ENCODE data around the gene DBT. TPM values are rescaled to one million over a fixed set of nuclear protein-coding genes. Genes with fewer than 3 reads are reported as not detected.
"Not testable (repeated sequence)": the region's sequence is repeated elsewhere in the genome, so short reads cannot be mapped to it uniquely, and the experiment has no call there.

The DBT gene
- total RNA-seq, 2 experiments from 2014 or later, result 10.0 to 11.2 TPM

DNA sequence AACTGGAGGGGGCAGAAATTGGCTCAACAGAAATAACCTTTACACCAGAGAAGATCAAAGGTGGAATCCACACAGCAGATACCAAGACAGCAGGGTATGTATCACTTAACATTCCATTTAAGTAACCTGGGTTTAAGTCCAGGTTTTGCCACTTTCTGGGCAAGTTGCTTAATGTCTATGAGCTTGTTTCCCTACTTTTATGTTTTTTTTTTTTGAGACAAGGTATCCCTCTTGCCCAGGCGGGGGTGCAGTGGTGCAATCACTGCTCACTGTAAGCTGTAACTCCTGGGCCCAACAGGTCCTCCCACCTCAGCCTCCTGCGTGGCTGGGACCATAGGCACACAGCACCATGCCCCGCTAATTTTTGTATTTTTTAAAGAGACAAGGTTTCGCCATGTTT, 18.6 kb upstream of the DBT start:
- Mint-ChIP-seq H3K27me3 (ENCODE audit: low read depth) (no peaks in the 10 kb centered on the region), H3K27ac (peak overlapping the region; percentile 99), H3K9me3 (ENCODE audit: insufficient read depth) (no peaks in the 10 kb centered on the region), H3K4me1 (ENCODE audit: low read depth) (peaks cover 45% of the 10 kb centered on the region), H3K4me3 (peak overlapping the region; percentile 100), H3K36me3 (ENCODE audit: low read depth) (peaks cover 75% of the 10 kb centered on the region)
- ATAC-seq (no peak), DNase-seq (no peak)
- CTCF ChIA-PET, result interaction anchor here (0.9 kb wide), 1 partner anchor 90 kb away, joined by 3 read pairs; no protein-coding TSS in a partner anchor
- POLR2A ChIA-PET, result interaction anchor here (0.6 to 1.0 kb wide), 4 partner anchors 14 to 85 kb away, joined by 3 to 4 read pairs (median 3); no protein-coding TSS in a partner anchor

DNA sequence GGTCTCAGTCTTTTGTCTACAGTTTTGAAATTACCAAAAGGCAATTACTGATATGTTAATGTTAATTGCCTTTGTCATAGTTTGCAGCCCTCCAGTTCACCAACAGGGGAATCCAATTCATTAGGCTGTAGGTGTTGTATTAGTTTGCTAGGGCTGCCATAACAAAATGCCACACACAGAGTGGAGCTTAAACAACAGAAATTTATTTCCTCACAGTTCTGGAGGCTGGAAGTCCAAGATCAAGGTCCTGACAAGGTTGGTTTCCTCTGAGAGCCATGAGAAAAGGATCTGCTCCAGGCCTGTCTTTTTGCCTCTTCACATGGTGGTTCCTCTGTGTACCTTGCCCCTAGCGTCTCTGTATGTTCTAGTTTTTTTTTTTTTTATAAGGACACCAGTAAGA, 17.6 kb upstream of the DBT start:
- Mint-ChIP-seq H3K4me1 (ENCODE audit: low read depth) (peaks cover 45% of the 10 kb centered on the region), H3K36me3 (ENCODE audit: low read depth) (peaks cover 69% of the 10 kb centered on the region), H3K27me3 (ENCODE audit: low read depth) (no peaks in the 10 kb centered on the region), H3K27ac (peak overlapping the region; percentile 99), H3K9me3 (ENCODE audit: insufficient read depth) (no peaks in the 10 kb centered on the region), H3K4me3 (peak overlapping the region; percentile 100)
- ATAC-seq (no peak), DNase-seq (no peak)
- ChIA-PET CTCF (interaction anchor here (0.9 to 1.4 kb wide), 3 partner anchors 91 to 196 kb away, joined by 3 to 4 read pairs (median 3); no protein-coding TSS in a partner anchor), POLR2A (interaction anchor here (0.7 to 3.1 kb wide), 12 partner anchors 18 to 708 kb away, joined by 3 to 45 read pairs (median 4); partner anchors contain the start of genes CDC14A, DBT, SASS6 and TRMT13)

DNA sequence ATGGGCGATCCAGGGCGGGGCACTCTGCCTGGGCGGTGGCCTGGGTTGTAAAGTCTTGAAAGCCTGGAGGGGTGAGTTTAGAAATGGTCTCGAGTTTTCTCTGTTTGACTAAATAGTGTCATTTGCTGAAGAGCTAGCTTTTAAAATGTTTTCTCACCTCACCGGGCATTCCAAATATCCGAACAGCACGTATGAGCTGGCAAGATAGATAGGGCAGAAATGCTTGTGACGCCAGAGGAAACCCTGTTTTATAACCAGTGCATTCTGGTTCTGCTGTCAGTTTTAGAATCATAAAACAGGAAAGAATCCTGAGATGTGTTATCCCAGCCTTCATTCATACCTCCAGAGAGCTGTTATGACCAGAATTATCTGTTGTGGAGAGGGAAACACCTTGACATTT, 17.1 kb upstream of the DBT start:
- Mint-ChIP-seq H3K4me3 (peak overlapping the region; percentile 100), H3K4me1 (ENCODE audit: low read depth) (peaks cover 44% of the 10 kb centered on the region), H3K27ac (peak overlapping the region; percentile 99), H3K9me3 (ENCODE audit: insufficient read depth) (peaks cover 1% of the 10 kb centered on the region), H3K27me3 (ENCODE audit: low read depth) (no peaks in the 10 kb centered on the region), H3K36me3 (ENCODE audit: low read depth) (peaks cover 66% of the 10 kb centered on the region)
- CTCF ChIA-PET, result interaction anchor here (0.9 to 2.2 kb wide), 8 partner anchors 11 to 459 kb away, joined by 3 to 7 read pairs (median 4); no protein-coding TSS in a partner anchor
- peak; percentile 29 for ATAC-seq
- POLR2A ChIA-PET, result interaction anchor here (0.7 to 3.1 kb wide), 17 partner anchors 8 to 708 kb away, joined by 3 to 45 read pairs (median 3); partner anchors contain the start of genes CDC14A, DBT, SASS6 and TRMT13
- no peak for DNase-seq

GRCh38 chr1:100265931-100266740, 16.5 kb upstream of the DBT start, which contains the start of gene RTCA:
TSS of gene RTCA (plus strand) at chr1:100266216. CDS start at chr1:100266376, 160 bp downstream.
- DNase-seq (peak; percentile 96), ATAC-seq (peak; percentile 94)
- peaks cover 63% of the 10 kb centered on the region for H3K36me3 Mint-ChIP-seq (ENCODE audit: low read depth)
- CTCF ChIA-PET, result interaction anchor here (0.7 to 2.2 kb wide), 13 partner anchors 10 to 458 kb away, joined by 3 to 7 read pairs (median 4); partner anchors contain the start of gene DBT
- POLR2A ChIA-PET, result interaction anchor here (0.6 to 3.1 kb wide), 25 partner anchors 8 to 709 kb away, joined by 3 to 45 read pairs (median 3); partner anchors contain the start of genes CDC14A, DBT, SASS6 and TRMT13
- peaks cover 5% of the 10 kb centered on the region for H3K9me3 Mint-ChIP-seq (ENCODE audit: insufficient read depth)
- H3K27me3 Mint-ChIP-seq (ENCODE audit: low read depth), result no peaks in the 10 kb centered on the region
- peak within 1 kb of the TSS; percentile 99 for H3K27ac Mint-ChIP-seq
- H3K4me1 Mint-ChIP-seq (ENCODE audit: low read depth), result peaks cover 38% of the 10 kb centered on the region
- peak within 1 kb of the TSS; percentile 100 for H3K4me3 Mint-ChIP-seq

DNA sequence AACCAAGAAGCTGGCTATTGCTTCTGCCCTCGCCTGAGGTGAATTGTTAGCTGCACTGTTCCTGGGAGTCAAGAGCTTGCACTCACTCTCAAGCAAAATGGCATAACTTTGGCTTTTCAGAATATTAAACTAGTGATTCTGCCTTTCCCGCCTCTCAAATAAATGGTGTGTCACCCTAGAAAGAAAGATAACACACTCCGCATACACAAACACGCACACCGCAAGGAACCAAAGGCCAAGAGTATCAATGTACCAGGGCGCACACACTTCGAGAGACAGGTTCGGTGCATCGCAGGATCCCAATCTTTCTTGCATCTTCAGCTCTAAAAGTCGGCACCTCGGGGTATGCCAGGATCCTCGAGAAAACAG, 15.9 kb upstream of the DBT start:
- H3K36me3 Mint-ChIP-seq (ENCODE audit: low read depth), result peaks cover 58% of the 10 kb centered on the region
- peak overlapping the region; percentile 99 for H3K27ac Mint-ChIP-seq
- ATAC-seq (peak; percentile 38), DNase-seq (peak; percentile 56)
- H3K27me3 Mint-ChIP-seq (ENCODE audit: low read depth), result no peaks in the 10 kb centered on the region
- peak overlapping the region; percentile 100 for H3K4me3 Mint-ChIP-seq
- peaks cover 34% of the 10 kb centered on the region for H3K4me1 Mint-ChIP-seq (ENCODE audit: low read depth)
- peaks cover 5% of the 10 kb centered on the region for H3K9me3 Mint-ChIP-seq (ENCODE audit: insufficient read depth)
- ChIA-PET POLR2A (interaction anchor here (0.6 to 3.1 kb wide), 16 partner anchors 9 to 227 kb away, joined by 3 to 45 read pairs (median 4); partner anchors contain the start of genes CDC14A, DBT, SASS6 and TRMT13), CTCF (interaction anchor here (0.7 to 2.2 kb wide), 10 partner anchors 15 to 195 kb away, joined by 3 to 7 read pairs (median 4); partner anchors contain the start of gene DBT)

DNA sequence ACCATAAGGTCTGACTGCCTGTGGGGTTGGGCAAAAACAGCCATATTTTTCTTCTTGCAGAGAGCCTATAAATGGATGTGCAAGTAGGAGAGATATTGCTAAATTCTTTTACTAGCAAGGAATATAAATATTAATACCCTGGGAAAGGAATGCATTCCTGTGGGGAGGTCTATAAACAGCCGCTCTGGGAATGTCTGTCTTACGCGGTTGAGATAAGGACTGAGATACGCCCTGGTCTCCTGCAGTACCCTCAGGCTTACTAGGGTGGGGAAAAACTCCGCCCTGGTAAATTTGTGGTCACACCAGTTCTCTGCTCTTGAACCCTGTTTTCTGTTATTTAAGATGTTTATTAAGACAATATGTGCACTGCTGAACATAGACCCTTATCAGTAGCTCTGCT, 14.4 kb upstream of the DBT start:
- POLR2A ChIA-PET; DNase-seq; ATAC-seq; H3K9me3 Mint-ChIP-seq (ENCODE audit: insufficient read depth); H3K27ac Mint-ChIP-seq; H3K27me3 Mint-ChIP-seq (ENCODE audit: low read depth); H3K4me3 Mint-ChIP-seq: not testable (repeated sequence)
- Mint-ChIP-seq H3K4me1 (ENCODE audit: low read depth) (peaks cover 25% of the 10 kb centered on the region), H3K36me3 (ENCODE audit: low read depth) (peaks cover 46% of the 10 kb centered on the region)
- CTCF ChIA-PET, result interaction anchor here (1.1 kb wide), 1 partner anchor 605 kb away, joined by 3 read pairs; no protein-coding TSS in a partner anchor

DNA sequence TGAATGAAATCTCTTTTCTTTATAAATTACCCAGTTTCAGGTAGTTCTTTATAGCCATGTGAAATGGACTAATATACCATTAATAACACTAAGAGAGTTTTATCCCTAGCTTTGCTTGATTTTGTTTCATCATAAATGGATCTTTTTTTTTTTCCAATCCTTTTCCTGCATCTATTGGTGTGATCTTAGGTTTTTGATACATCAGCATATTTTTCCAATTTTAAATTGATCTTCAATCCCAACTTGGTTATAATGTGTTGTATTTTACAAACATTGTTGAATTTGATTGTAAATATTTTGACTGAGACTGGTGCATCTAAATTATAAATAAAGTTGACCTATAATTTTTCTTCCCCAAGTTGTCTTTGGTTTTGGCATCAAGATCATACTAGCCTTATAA, 12.1 kb upstream of the DBT start:
- peaks cover 3% of the 10 kb centered on the region for H3K27me3 Mint-ChIP-seq (ENCODE audit: low read depth)
- no peak for DNase-seq
- ATAC-seq, result no peak
- H3K4me3 Mint-ChIP-seq, result no peak overlapping the region
- H3K4me1 Mint-ChIP-seq (ENCODE audit: low read depth), result peaks cover 7% of the 10 kb centered on the region
- peaks cover 26% of the 10 kb centered on the region for H3K36me3 Mint-ChIP-seq (ENCODE audit: low read depth)
- POLR2A ChIA-PET, result no interaction called here
- H3K27ac Mint-ChIP-seq, result no peak overlapping the region
- CTCF ChIA-PET, result no interaction called here
- peaks cover 5% of the 10 kb centered on the region for H3K9me3 Mint-ChIP-seq (ENCODE audit: insufficient read depth)

- POLR2A ChIA-PET; H3K4me3 Mint-ChIP-seq; CTCF ChIA-PET; H3K36me3 Mint-ChIP-seq (ENCODE audit: low read depth); H3K4me1 Mint-ChIP-seq (ENCODE audit: low read depth); ATAC-seq; H3K9me3 Mint-ChIP-seq (ENCODE audit: insufficient read depth); H3K27ac Mint-ChIP-seq; DNase-seq: not testable (repeated sequence)
- peaks cover 11% of the 10 kb centered on the region for H3K27me3 Mint-ChIP-seq (ENCODE audit: low read depth)
These were observed 8.8 kb upstream of the DBT start for GRCh38 chr1:100258427-100258826.

- H3K27ac Mint-ChIP-seq, ATAC-seq: not testable (repeated sequence)
- CTCF ChIA-PET, result interaction anchor here (0.8 to 1.0 kb wide), 2 partner anchors 10 to 101 kb away, joined by 3 to 4 read pairs; partner anchors contain the start of gene RTCA
These were observed 6.6 kb upstream of the DBT start for GRCh38 chr1:100256273-100256672.

GRCh38 chr1:100253552-100253951, 3.9 kb upstream of the DBT start:
- H3K36me3 Mint-ChIP-seq (ENCODE audit: low read depth), result no peaks in the 10 kb centered on the region
- ChIA-PET POLR2A (interaction anchor here (1.1 kb wide), 1 partner anchor 12 kb away, joined by 6 read pairs; the partner anchor contains the start of gene RTCA), CTCF (no interaction called here)
- peaks cover 13% of the 10 kb centered on the region for H3K27me3 Mint-ChIP-seq (ENCODE audit: low read depth)
- H3K4me1 Mint-ChIP-seq (ENCODE audit: low read depth), result no peaks in the 10 kb centered on the region
- no peak overlapping the region for H3K4me3 Mint-ChIP-seq
- H3K9me3 Mint-ChIP-seq (ENCODE audit: insufficient read depth), result no peaks in the 10 kb centered on the region
- no peak overlapping the region for H3K27ac Mint-ChIP-seq
- ATAC-seq (no peak), DNase-seq (no peak)

More at GRCh38 chr1:100256273-100256672, 6.6 kb upstream of the DBT start:
- POLR2A ChIA-PET; DNase-seq; H3K4me1 Mint-ChIP-seq (ENCODE audit: low read depth); H3K36me3 Mint-ChIP-seq (ENCODE audit: low read depth); H3K4me3 Mint-ChIP-seq; H3K9me3 Mint-ChIP-seq (ENCODE audit: insufficient read depth): not testable (repeated sequence)
- H3K27me3 Mint-ChIP-seq (ENCODE audit: low read depth), result peaks cover 13% of the 10 kb centered on the region

DNA sequence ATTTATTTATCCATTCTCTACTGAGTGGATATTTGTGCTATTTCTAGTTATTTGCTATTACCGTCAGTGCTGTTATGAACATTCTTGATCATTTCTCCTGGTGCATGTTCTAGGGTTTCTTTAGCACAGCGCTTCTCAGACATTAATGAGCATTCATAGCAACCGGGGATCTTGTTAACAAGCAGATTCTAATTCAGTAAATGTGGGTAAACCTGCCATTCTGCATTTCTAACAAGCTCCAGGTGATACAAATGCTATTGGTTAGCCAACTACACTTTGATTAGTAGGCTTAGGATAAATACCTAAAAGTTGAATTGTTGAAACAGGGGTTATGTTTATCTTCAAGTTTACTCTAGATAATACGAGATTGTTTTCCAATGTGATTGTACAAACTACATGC, 3.3 kb upstream of the DBT start:
- ChIA-PET POLR2A (interaction anchor here (1.1 kb wide), 1 partner anchor 13 kb away, joined by 6 read pairs; the partner anchor contains the start of gene RTCA), CTCF (no interaction called here)
- Mint-ChIP-seq H3K36me3 (ENCODE audit: low read depth) (no peaks in the 10 kb centered on the region), H3K4me3 (no peak overlapping the region), H3K27ac (no peak overlapping the region), H3K4me1 (ENCODE audit: low read depth) (no peaks in the 10 kb centered on the region), H3K9me3 (ENCODE audit: insufficient read depth) (no peaks in the 10 kb centered on the region), H3K27me3 (ENCODE audit: low read depth) (peaks cover 10% of the 10 kb centered on the region)
- ATAC-seq (no peak), DNase-seq (no peak)

All from activated CD8-positive, alpha-beta T cell treated with anti-CD3 and anti-CD28 coated beads, Interleukin-2, amount 10 ng/mL, durations not matched to agents 7 days and 5 days (primary cell).